Activated T-helper 17 cell treated with anti-CD3 and anti-CD28 coated beads, Interleukin-2, amount 50 U/mL, for 72 hours (primary cell): ENCODE results near the gene CNTD1. TPM values are rescaled to one million over a fixed set of nuclear protein-coding genes. Genes with fewer than 3 reads are reported as not detected.

Experiments
- ATAC-seq: fragments of 150-1000 bp; cut with Tn5 transposase; replicated peaks from 2 replicates; pipeline ENCODE4 v1.10.0; 2021; ENCODE audit warnings: mild to moderate bottlenecking, moderate library complexity
- H3K27ac Mint-ChIP-seq: one replicate; pipeline ENCODE4 v1.8.0; 2022; ENCODE audit warnings: mixed read lengths
- H3K27me3 Mint-ChIP-seq: one replicate; pipeline ENCODE4 v1.8.0; 2022; ENCODE audit warnings: mixed read lengths
- H3K36me3 Mint-ChIP-seq: one replicate; pipeline ENCODE4 v1.8.0; 2022; ENCODE audit warnings: low read depth, mild to moderate bottlenecking, mixed read lengths
- H3K4me1 Mint-ChIP-seq: one replicate; pipeline ENCODE4 v1.8.0; 2022; ENCODE audit warnings: mixed read lengths
- H3K4me3 Mint-ChIP-seq: one replicate; pipeline ENCODE4 v1.8.0; 2022; ENCODE audit warnings: mild to moderate bottlenecking, mixed read lengths
- H3K9me3 Mint-ChIP-seq: one replicate; pipeline ENCODE4 v1.8.0; 2022; ENCODE audit warnings: mixed read lengths
- total RNA-seq, 2 donors: library from RNA; stranded (reverse); gene quantifications; one replicate each; pipeline ENCODE4 v1.2.3, GENCODE V29; 2022

The CNTD1 gene
- total RNA-seq, 2 donors from 2014 or later = 0.24 TPM; not detected in 1

- Mint-ChIP-seq H3K27ac (peak overlapping the region; percentile 96), H3K4me1 (peaks cover 8% of the 10 kb centered on the region)
- ATAC-seq = peak; percentile 2
Measured at GRCh38 chr17:42772945-42773289, 25.7 kb upstream of the CNTD1 start.

DNA sequence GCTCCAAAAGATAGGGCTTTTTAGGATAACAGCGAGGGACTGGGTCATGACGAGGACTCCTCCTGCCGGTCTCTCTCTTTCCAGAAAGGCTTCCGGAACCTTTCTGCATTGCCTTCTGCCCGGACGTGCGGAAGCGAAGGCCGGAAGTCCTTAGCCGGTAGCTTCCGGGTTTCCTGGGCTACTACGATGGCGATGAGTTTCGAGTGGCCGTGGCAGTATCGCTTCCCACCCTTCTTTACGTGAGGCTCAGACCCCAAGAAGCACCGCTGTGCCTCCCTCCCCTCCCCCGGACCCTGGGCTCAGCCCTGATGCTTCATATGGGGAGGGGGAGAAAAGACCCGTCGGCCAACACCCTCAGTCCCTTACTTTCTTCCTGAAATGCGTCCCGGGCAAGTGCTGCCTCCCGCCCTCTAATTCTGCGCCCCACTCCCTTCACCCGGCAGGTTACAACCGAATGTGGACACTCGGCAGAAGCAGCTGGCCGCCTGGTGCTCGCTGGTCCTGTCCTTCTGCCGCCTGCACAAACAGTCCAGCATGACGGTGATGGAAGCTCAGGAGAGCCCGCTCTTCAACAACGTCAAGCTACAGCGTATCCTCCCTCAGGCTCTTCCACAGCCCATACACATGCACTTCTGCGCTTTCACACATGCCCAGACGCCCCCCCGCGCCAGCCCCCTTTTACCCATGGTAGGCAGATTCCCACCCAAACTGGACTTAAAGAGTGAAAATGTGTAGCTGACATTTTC lies 25.2 kb upstream of the CNTD1 start, which contains the start of gene VPS25:
TSS of gene VPS25 (plus strand) at position 160 of the 746 bp plus-strand sequence. CDS start at position 187, 27 bp downstream.
- H3K27me3 Mint-ChIP-seq = no peaks in the 10 kb centered on the region
- H3K4me1 Mint-ChIP-seq = peaks cover 8% of the 10 kb centered on the region
- H3K27ac Mint-ChIP-seq = peak within 1 kb of the TSS; percentile 96
- H3K36me3 Mint-ChIP-seq = peaks cover 45% of the 10 kb centered on the region
- peak within 1 kb of the TSS; percentile 97 for H3K4me3 Mint-ChIP-seq
- no peaks in the 10 kb centered on the region for H3K9me3 Mint-ChIP-seq
- peak; percentile 99 for ATAC-seq

More at GRCh38 chr17:42772945-42773289, 25.7 kb upstream of the CNTD1 start:
- Mint-ChIP-seq H3K36me3 (peaks cover 40% of the 10 kb centered on the region), H3K9me3 (no peaks in the 10 kb centered on the region), H3K27me3 (peaks cover under 1% of the 10 kb centered on the region), H3K4me3 (peak overlapping the region; percentile 97)

DNA sequence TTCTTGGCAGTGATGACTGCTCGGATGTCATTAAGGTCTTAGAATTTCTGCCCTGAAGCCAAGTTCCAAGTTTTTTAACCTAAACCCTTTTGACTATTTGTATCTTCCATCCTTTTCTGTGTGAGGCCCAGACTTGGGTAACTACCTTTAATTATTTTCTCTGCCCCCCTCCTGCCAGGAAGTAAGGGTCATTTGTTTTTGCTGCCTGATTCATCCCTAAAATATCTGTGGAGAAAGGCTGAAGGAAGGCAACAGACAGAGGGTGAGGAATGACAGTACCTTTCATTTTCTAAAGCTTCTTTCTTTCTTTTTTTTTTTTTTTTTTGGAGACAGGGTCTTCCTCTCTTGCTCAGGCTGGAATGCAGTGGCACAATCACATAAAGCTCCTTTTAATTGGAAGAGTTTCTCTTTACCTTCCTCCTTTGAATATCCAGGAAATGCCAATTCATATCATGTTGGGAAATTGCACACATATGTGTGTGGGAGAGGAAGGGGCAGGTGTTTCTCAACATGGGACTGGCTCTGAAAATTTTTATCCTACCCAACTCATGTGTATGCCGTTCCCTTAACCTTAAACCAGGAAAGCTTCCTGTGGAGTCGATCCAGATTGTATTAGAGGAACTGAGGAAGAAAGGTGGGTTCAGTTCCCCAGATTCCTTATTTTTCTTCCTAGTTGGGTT lies 24.5 kb upstream of the CNTD1 start:
- Mint-ChIP-seq H3K27ac (peak overlapping the region; percentile 96), H3K36me3 (peaks cover 53% of the 10 kb centered on the region), H3K9me3 (no peaks in the 10 kb centered on the region), H3K4me1 (peaks cover 8% of the 10 kb centered on the region), H3K27me3 (no peaks in the 10 kb centered on the region), H3K4me3 (peak overlapping the region; percentile 97)
- no peak for ATAC-seq

GRCh38 chr17:42775534-42776098 lies 23.0 kb upstream of the CNTD1 start:
- H3K4me1 Mint-ChIP-seq = peaks cover 8% of the 10 kb centered on the region
- H3K4me3 Mint-ChIP-seq = no peak overlapping the region
- H3K27ac Mint-ChIP-seq = no peak overlapping the region
- peaks cover 61% of the 10 kb centered on the region for H3K36me3 Mint-ChIP-seq
- no peaks in the 10 kb centered on the region for H3K27me3 Mint-ChIP-seq
- no peaks in the 10 kb centered on the region for H3K9me3 Mint-ChIP-seq
- ATAC-seq = no peak

DNA sequence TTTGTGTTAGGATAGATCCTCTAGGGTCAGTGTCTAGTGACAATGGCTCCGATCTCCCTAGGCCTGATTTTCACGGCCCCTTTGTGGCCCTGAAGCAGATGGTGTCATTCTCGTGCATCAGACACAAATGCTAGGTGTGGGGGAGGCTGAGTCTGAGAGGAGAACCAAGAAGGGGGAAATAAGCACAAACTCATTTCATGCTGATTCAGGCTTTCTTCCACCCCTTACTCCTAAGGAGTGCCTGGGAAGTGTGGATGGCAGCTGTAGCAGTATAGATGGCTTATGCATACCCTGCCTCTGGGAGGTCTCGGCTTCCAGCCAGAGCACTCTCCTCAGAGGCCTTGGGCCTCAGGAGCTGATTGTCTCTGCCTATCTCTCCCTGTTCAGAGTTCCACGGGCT lies 20.1 kb upstream of the CNTD1 start:
- no peak for ATAC-seq
- no peak overlapping the region for H3K4me3 Mint-ChIP-seq
- no peak overlapping the region for H3K27ac Mint-ChIP-seq
- H3K4me1 Mint-ChIP-seq = peaks cover 10% of the 10 kb centered on the region
- H3K27me3 Mint-ChIP-seq = peaks cover 16% of the 10 kb centered on the region
- peaks cover 56% of the 10 kb centered on the region for H3K36me3 Mint-ChIP-seq
- H3K9me3 Mint-ChIP-seq = no peaks in the 10 kb centered on the region

- Mint-ChIP-seq H3K4me3 (no peak overlapping the region), H3K36me3 (peaks cover 54% of the 10 kb centered on the region), H3K27me3 (peaks cover 22% of the 10 kb centered on the region), H3K4me1 (peaks cover 11% of the 10 kb centered on the region), H3K27ac (no peak overlapping the region), H3K9me3 (no peaks in the 10 kb centered on the region)
- ATAC-seq = no peak
Measured at GRCh38 chr17:42779304-42779935, 19.2 kb upstream of the CNTD1 start.

GRCh38 chr17:42779936-42780850 lies 18.5 kb upstream of the CNTD1 start, which contains the start of gene WNK4:
Gene WNK4 (plus strand): TSS chr17:42780610. CDS start chr17:42780699, 89 bp downstream.
- peaks cover 15% of the 10 kb centered on the region for H3K4me1 Mint-ChIP-seq
- no peak within 1 kb of the TSS for H3K27ac Mint-ChIP-seq
- no peak within 1 kb of the TSS for H3K4me3 Mint-ChIP-seq
- peak; percentile 24 for ATAC-seq
- H3K36me3 Mint-ChIP-seq = peaks cover 48% of the 10 kb centered on the region
- H3K9me3 Mint-ChIP-seq = no peaks in the 10 kb centered on the region
- H3K27me3 Mint-ChIP-seq = peaks cover 28% of the 10 kb centered on the region

GRCh38 chr17:42780851-42781638 lies 17.6 kb upstream of the CNTD1 start:
- Mint-ChIP-seq H3K36me3 (peaks cover 45% of the 10 kb centered on the region), H3K27ac (no peak overlapping the region), H3K27me3 (peaks cover 35% of the 10 kb centered on the region), H3K4me3 (no peak overlapping the region), H3K4me1 (peaks cover 22% of the 10 kb centered on the region), H3K9me3 (no peaks in the 10 kb centered on the region)
- ATAC-seq = no peak

DNA sequence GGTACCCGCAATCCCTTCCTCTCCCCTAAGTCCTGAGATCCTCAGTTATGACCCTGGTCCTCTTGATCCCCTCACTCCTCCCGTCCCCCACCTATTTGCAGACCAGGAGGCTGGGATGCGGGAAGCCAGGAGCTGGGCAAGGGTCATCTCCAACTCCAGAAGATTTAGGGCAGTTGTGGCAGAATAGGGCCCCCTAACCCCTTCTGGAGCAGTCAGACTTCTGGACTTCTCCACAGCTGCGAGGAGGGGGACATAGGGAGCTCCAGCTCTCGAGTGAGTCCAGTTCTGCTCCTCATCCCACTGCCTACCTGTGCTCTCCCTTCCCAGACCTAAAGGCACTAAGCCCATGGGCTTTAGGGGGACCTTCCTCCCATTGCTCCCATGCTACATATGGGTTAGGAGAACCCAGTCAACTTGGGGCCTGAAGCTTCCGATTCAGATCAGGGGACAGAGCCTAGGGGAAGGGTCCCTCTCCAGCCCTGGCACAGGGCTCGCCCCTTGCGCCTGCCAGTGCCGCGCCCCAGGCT lies 17.0 kb upstream of the CNTD1 start:
- Mint-ChIP-seq H3K36me3 (peaks cover 39% of the 10 kb centered on the region), H3K27me3 (peaks cover 36% of the 10 kb centered on the region), H3K27ac (no peak overlapping the region), H3K4me1 (peaks cover 22% of the 10 kb centered on the region), H3K4me3 (no peak overlapping the region), H3K9me3 (no peaks in the 10 kb centered on the region)
- ATAC-seq = no peak

DNA sequence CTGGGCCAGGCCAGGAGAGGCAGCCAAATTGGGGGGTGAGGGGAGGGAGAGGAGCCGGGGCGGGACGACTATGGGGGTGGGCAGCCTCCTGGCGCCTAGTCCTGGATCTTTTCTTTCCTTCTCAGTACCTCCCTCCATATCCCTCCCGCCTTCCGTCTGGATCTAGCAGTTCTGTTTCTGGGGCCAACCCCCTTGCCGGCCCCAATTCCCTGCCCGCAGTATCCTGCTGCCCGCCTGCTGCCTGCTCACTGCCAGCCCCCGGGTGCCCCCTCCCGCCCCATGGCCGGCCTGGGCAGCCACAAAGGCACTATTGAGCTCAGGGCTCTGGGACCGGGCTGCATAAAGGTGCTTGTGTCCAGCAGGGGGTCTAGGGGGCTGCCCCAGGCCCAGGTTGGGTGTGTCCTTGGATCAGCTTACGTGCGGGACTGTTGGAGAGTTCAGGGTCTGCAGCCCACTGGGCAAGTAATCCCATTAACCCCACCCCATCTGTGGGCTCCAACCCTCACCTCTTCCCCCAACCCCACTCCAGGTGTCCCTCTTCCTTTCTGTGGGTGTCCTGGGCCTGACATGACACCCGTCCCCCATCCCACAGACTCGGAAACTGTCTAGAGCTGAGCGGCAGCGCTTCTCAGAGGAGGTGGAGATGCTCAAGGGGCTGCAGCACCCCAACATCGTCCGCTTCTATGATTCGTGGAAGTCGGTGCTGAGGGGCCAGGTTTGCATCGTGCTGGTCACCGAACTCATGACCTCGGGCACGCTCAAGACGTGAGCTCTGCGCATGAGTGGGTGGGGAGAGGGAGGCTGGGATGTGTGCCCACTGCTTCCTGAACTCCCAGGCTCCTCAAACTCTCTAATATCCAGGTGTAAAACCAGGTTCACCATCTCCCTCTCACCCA lies 16.2 kb upstream of the CNTD1 start:
- no peak overlapping the region for H3K27ac Mint-ChIP-seq
- peaks cover 43% of the 10 kb centered on the region for H3K27me3 Mint-ChIP-seq
- H3K4me3 Mint-ChIP-seq = no peak overlapping the region
- H3K9me3 Mint-ChIP-seq = no peaks in the 10 kb centered on the region
- peaks cover 22% of the 10 kb centered on the region for H3K4me1 Mint-ChIP-seq
- ATAC-seq = peak; percentile 7
- H3K36me3 Mint-ChIP-seq = peaks cover 33% of the 10 kb centered on the region

GRCh38 chr17:42783062-42783790 lies 15.4 kb upstream of the CNTD1 start:
- no peak for ATAC-seq
- Mint-ChIP-seq H3K27me3 (peaks cover 51% of the 10 kb centered on the region), H3K4me3 (no peak overlapping the region), H3K9me3 (no peaks in the 10 kb centered on the region), H3K27ac (no peak overlapping the region), H3K4me1 (peaks cover 22% of the 10 kb centered on the region), H3K36me3 (peaks cover 25% of the 10 kb centered on the region)

DNA sequence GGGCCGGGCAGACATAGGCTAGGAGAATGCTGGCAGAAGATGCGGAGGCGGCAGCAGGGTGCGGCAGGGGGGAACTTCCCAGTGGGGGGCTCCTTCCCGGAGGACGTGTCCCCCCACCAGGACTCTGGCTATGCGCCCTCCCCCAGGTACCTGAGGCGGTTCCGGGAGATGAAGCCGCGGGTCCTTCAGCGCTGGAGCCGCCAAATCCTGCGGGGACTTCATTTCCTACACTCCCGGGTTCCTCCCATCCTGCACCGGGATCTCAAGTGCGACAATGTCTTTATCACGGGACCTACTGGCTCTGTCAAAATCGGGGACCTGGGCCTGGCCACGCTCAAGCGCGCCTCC lies 14.9 kb upstream of the CNTD1 start:
- Mint-ChIP-seq H3K27me3 (peaks cover 53% of the 10 kb centered on the region), H3K4me3 (no peak overlapping the region), H3K27ac (no peak overlapping the region), H3K9me3 (no peaks in the 10 kb centered on the region), H3K4me1 (peaks cover 22% of the 10 kb centered on the region), H3K36me3 (peaks cover 20% of the 10 kb centered on the region)
- no peak for ATAC-seq
